Choroid plexus epithelial cell (primary cell): ENCODE results near the gene ITPR2.
A peak's percentile ranks its signal among the peaks of the same experiment; 100 is the strongest.

ENCODE experiments used
- DNase-seq: peaks from one replicate; pipeline ENCODE4 v3.0.0-alpha.2; 2010; ENCODE audit warnings: low read depth
- H3K4me3 ChIP-seq: 2 replicates; pipeline ENCODE4 v1.5.1; 2011; ENCODE audit warnings: low read depth, mild to moderate bottlenecking, control low read depth, low read length, moderate library complexity
- CTCF ChIP-seq: conservative IDR thresholded peaks from 2 replicates; pipeline ENCODE4 v1.5.1; 2011; ENCODE audit warnings: low read depth, mild to moderate bottlenecking, control low read depth, inconsistent platforms, low read length, moderate library complexity

The ITPR2 gene

GRCh38 chr12:26628234-26628633 is 204.8 kb downstream of the ITPR2 start:
- no peak for DNase-seq
- no peak overlapping the region for H3K4me3 ChIP-seq
- no peak for TF ChIP-seq CTCF

- no peak for TF ChIP-seq CTCF
- no peak overlapping the region for H3K4me3 ChIP-seq
- peak; percentile 44 for DNase-seq
These were observed 205.7 kb downstream of the ITPR2 start for GRCh38 chr12:26627335-26627734.

GRCh38 chr12:26623136-26623535 is 209.9 kb downstream of the ITPR2 start:
- TF ChIP-seq CTCF, result no peak

GRCh38 chr12:26622601-26623000 is 210.4 kb downstream of the ITPR2 start:
- no peak for TF ChIP-seq CTCF
- no peak overlapping the region for H3K4me3 ChIP-seq
- no peak for DNase-seq

More at GRCh38 chr12:26623136-26623535, 209.9 kb downstream of the ITPR2 start:
- H3K4me3 ChIP-seq, result no peak overlapping the region
- no peak for DNase-seq

- DNase-seq, result no peak
- no peak overlapping the region for H3K4me3 ChIP-seq
- TF ChIP-seq CTCF, result no peak
These were observed 211.1 kb downstream of the ITPR2 start for GRCh38 chr12:26621932-26622331.

GRCh38 chr12:26620907-26621306 is 212.1 kb downstream of the ITPR2 start:
- DNase-seq, result no peak
- no peak for TF ChIP-seq CTCF
- H3K4me3 ChIP-seq, result no peak overlapping the region

GRCh38 chr12:26617513-26617912 is 215.5 kb downstream of the ITPR2 start:
- no peak overlapping the region for H3K4me3 ChIP-seq
- DNase-seq, result no peak
- no peak for TF ChIP-seq CTCF
